PFSK-1 (cell line): ENCODE results near the gene USP1.

Experiments used
- POLR2AphosphoS5 ChIP-seq: IDR thresholded peaks from 2 replicates; pipeline ENCODE4 v1.6.1; 2012; ENCODE audit warnings: low read depth, mild to moderate bottlenecking, control low read depth, low read length, moderate library complexity
- TAF1 ChIP-seq: IDR thresholded peaks from 2 replicates; pipeline ENCODE4 v1.6.1; 2012; ENCODE audit warnings: low read length, control low read depth, borderline replicate concordance; ENCODE audit not compliant: insufficient read depth
- TF ChIP-seq, protein P1 (sequence below), 2 experiments: IDR thresholded peaks; 2 replicates each; pipeline versions ENCODE4 v1.6.1 to v1.8.0; 2011 to 2012; ENCODE audit warnings: low read depth in 2 of 2, low read length in 2 of 2, control low read depth in 1 of 2, inconsistent platforms in 1 of 2, mild to moderate bottlenecking in 1 of 2, moderate library complexity in 1 of 2; ENCODE audit not compliant: insufficient read depth in 1 of 2

- TF ChIP-seq POLR2AphosphoS5, result no peak
- no peak for TF ChIP-seq TAF1
- TF ChIP-seq, protein P1, sequence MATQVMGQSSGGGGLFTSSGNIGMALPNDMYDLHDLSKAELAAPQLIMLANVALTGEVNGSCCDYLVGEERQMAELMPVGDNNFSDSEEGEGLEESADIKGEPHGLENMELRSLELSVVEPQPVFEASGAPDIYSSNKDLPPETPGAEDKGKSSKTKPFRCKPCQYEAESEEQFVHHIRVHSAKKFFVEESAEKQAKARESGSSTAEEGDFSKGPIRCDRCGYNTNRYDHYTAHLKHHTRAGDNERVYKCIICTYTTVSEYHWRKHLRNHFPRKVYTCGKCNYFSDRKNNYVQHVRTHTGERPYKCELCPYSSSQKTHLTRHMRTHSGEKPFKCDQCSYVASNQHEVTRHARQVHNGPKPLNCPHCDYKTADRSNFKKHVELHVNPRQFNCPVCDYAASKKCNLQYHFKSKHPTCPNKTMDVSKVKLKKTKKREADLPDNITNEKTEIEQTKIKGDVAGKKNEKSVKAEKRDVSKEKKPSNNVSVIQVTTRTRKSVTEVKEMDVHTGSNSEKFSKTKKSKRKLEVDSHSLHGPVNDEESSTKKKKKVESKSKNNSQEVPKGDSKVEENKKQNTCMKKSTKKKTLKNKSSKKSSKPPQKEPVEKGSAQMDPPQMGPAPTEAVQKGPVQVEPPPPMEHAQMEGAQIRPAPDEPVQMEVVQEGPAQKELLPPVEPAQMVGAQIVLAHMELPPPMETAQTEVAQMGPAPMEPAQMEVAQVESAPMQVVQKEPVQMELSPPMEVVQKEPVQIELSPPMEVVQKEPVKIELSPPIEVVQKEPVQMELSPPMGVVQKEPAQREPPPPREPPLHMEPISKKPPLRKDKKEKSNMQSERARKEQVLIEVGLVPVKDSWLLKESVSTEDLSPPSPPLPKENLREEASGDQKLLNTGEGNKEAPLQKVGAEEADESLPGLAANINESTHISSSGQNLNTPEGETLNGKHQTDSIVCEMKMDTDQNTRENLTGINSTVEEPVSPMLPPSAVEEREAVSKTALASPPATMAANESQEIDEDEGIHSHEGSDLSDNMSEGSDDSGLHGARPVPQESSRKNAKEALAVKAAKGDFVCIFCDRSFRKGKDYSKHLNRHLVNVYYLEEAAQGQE (IDR thresholded peaks at IDR 0.05; ENCODE audit: insufficient read depth in 1 of 2, low read depth in 2 of 2, low read length in 2 of 2), result no peak
Observed at GRCh38 chr1:62492521-62492920, 55.7 kb downstream of the USP1 start.
